Loucy (cell line): ENCODE data around the gene ARVCF.

Experiments used
- EZH2phosphoT487 ChIP-seq: fragments of 200-600 bp; IDR thresholded peaks from 2 replicates; pipeline ENCODE4 v1.6.1; 2018; ENCODE audit warnings: antibody characterized with exemption, mild to moderate bottlenecking, moderate library complexity, borderline replicate concordance
- TF ChIP-seq, protein P1 (sequence below): fragments of 200-600 bp; sonication (generic); conservative IDR thresholded peaks from 2 replicates; pipeline ENCODE4 v1.5.1; 2014; ENCODE audit warnings: mild to moderate bottlenecking, antibody characterized with exemption, low read length

- TF ChIP-seq, protein P1, sequence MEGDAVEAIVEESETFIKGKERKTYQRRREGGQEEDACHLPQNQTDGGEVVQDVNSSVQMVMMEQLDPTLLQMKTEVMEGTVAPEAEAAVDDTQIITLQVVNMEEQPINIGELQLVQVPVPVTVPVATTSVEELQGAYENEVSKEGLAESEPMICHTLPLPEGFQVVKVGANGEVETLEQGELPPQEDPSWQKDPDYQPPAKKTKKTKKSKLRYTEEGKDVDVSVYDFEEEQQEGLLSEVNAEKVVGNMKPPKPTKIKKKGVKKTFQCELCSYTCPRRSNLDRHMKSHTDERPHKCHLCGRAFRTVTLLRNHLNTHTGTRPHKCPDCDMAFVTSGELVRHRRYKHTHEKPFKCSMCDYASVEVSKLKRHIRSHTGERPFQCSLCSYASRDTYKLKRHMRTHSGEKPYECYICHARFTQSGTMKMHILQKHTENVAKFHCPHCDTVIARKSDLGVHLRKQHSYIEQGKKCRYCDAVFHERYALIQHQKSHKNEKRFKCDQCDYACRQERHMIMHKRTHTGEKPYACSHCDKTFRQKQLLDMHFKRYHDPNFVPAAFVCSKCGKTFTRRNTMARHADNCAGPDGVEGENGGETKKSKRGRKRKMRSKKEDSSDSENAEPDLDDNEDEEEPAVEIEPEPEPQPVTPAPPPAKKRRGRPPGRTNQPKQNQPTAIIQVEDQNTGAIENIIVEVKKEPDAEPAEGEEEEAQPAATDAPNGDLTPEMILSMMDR, result no peak
- no peak for TF ChIP-seq EZH2phosphoT487
Measured at GRCh38 chr22:20058989-20059770, 42.6 kb upstream of the ARVCF start.
